Stimulated activated CD8-positive, alpha-beta memory T cell treated with anti-CD3 and anti-CD28 coated beads, Interleukin-15, amount 100 ng/mL, for 48 hours (primary cell): ENCODE measurements around the gene KRT86.

Experiments used
- DNase-seq, 2 donors: peaks; one replicate each; pipeline ENCODE4 v3.0.0-alpha.2; 2020; ENCODE audit warnings: low read depth in 2 of 2

KRT86 gene

GRCh38 chr12:52356762-52357580 lies 82.5 kb downstream of the KRT86 start:
- no peak for DNase-seq
